Astrocyte of the spinal cord (primary cell): ENCODE results near the gene TAS2R43.
"Not testable (repeated sequence)": the region's sequence is repeated elsewhere in the genome, so short reads cannot be mapped to it uniquely, and the experiment has no call there.

Source experiments
- DNase-seq: peaks from one replicate; pipeline ENCODE4 v3.0.0; 2011; ENCODE audit warnings: low read depth, low spot score
- H3K4me3 ChIP-seq: 2 replicates; pipeline ENCODE4 v1.5.1; 2011; ENCODE audit warnings: low read depth, mild to moderate bottlenecking, low read length, moderate library complexity
- in situ Hi-C: cut with HindIII; loops from 2 replicates; pipeline ENCODE4 v1.10.0; 2017; ENCODE audit warnings: low sequenced_read_pairs
- TF ChIP-seq, protein P1 (sequence below): IDR thresholded peaks from 2 replicates; pipeline ENCODE4 v1.5.1; 2012; ENCODE audit warnings: low read depth, mild to moderate bottlenecking, low read length, inconsistent platforms

TAS2R43 gene

DNA sequence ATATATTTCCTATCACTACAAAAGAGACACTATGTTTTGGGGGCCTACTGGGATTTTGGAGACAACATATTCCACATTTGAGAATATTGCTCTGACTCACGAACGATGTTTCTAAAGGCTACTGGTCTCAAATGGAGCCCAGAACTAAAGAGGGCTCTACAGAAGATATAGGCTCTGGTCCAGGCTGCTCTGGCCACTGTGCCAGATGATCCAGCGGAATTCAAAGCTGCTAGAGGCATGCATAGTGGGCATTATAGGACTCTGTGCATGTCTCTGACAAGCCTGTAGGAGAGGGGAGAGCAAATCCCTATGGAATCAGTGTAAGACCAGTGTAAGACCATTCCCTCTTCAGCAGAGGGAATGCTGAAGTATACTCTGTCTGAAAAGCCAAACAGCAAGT, 38.3 kb upstream of the TAS2R43 start:
- in situ Hi-C loops, result no loop called here
- no peak overlapping the region for H3K4me3 ChIP-seq
- no peak for DNase-seq
- TF ChIP-seq, protein P1, sequence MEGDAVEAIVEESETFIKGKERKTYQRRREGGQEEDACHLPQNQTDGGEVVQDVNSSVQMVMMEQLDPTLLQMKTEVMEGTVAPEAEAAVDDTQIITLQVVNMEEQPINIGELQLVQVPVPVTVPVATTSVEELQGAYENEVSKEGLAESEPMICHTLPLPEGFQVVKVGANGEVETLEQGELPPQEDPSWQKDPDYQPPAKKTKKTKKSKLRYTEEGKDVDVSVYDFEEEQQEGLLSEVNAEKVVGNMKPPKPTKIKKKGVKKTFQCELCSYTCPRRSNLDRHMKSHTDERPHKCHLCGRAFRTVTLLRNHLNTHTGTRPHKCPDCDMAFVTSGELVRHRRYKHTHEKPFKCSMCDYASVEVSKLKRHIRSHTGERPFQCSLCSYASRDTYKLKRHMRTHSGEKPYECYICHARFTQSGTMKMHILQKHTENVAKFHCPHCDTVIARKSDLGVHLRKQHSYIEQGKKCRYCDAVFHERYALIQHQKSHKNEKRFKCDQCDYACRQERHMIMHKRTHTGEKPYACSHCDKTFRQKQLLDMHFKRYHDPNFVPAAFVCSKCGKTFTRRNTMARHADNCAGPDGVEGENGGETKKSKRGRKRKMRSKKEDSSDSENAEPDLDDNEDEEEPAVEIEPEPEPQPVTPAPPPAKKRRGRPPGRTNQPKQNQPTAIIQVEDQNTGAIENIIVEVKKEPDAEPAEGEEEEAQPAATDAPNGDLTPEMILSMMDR, result no peak

DNA sequence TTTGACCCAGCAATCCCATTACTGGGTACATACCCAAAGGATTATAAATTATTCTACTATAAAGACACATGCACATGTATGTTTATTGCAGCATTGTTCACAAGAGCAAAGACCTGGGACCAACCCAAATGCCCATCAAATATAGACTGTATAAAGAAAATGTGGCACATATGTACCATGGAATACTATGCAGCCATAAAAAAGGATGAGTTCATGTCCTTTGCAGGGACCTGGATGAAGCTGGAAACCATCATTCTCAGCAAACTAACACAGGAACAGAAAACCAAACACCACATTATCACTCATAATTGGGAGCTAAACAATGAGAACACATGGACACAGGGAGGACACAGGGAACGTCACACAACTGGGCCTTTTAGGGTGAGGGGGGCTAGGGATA, 22.0 kb upstream of the TAS2R43 start:
- in situ Hi-C loops, DNase-seq, H3K4me3 ChIP-seq: not testable (repeated sequence)

DNA sequence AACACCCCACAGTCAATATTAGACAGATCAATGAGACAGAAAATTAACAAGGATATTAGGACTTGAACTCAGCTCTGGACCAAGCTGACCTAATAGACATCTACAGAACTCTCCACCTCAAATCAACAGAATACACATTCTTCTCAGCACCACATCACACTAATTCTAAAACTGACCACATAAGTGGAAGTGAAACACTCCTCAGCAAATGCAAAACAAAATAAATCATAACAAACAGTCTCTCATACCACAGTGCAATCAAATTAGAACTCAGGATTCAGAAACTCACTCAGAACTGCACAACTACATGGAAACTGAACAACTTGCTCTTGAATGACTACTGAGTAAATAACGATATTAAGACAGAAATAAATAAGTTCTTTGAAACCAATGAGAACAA, 19.1 kb upstream of the TAS2R43 start:
- in situ Hi-C loops, DNase-seq, H3K4me3 ChIP-seq: not testable (repeated sequence)

- no peak overlapping the region for H3K4me3 ChIP-seq
- in situ Hi-C loops, result no loop called here
- DNase-seq, result no peak
- TF ChIP-seq, protein P1, result no peak
Measured at GRCh38 chr12:11108862-11109261, 16.7 kb upstream of the TAS2R43 start.

GRCh38 chr12:11107719-11108118, 15.6 kb upstream of the TAS2R43 start:
- DNase-seq, result no peak

GRCh38 chr12:11106288-11106687, 14.2 kb upstream of the TAS2R43 start:
- in situ Hi-C loops, result no loop called here
- TF ChIP-seq, protein P1, result no peak
- DNase-seq, result no peak
- no peak overlapping the region for H3K4me3 ChIP-seq

More at GRCh38 chr12:11107719-11108118, 15.6 kb upstream of the TAS2R43 start:
- no peak overlapping the region for H3K4me3 ChIP-seq
- TF ChIP-seq, protein P1, result no peak
- in situ Hi-C loops, result no loop called here

DNA sequence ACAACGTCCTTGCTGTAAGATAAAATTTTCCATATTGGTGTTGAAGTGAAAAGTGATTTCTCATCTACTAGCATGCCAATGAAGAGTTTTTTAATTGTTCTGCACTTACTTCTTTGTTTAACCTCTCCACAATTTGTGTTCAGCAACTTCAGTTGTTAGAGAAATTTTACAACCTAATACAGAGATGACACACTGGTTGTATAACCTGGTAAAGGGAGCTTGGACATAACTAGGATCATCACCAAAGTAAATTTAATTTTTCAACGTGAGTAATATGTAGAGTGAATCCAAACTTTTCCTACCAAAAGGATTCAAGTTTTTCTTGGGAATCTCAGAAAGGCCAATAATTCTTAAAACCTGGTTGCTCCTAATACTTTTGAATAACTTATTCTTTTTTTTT, 13.4 kb upstream of the TAS2R43 start:
- TF ChIP-seq, protein P1, result no peak
- no peak for DNase-seq
- in situ Hi-C loops, result no loop called here
- no peak overlapping the region for H3K4me3 ChIP-seq

- H3K4me3 ChIP-seq, in situ Hi-C loops, DNase-seq: not testable (repeated sequence)
Measured at GRCh38 chr12:11094910-11095309, 2.8 kb upstream of the TAS2R43 start.
